ENCODE measurements around the gene NDUFAB1. TPM values are rescaled to one million over a fixed set of nuclear protein-coding genes. Genes with fewer than 3 reads are reported as not detected.
"Not testable (repeated sequence)": the region's sequence is repeated elsewhere in the genome, so short reads cannot be mapped to it uniquely, and the experiment has no call there.

Gene NDUFAB1
- total and polyA plus RNA-seq, 5 donors = 378 to 1,123 (median 470) TPM

DNA sequence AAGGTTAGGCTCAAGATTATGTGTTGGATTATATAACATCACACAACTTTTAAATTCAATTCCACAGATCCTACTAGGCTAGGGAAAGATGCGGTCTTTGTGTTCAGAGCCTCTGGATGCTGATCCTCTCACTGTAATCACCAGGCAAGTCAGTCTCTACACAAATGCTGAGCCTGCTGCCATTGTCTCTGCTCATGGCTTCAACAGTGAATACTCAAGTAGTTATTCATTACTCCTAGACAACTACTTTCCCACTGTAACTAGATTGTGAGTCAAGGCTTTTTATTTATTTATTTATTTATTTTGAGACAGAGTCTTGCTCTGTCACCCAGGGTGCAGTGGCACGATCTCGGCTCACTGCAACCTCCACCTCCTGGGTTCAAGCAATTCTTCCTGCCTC, 15.8 kb upstream of the NDUFAB1 start:
- WGBS = 99% methylated on average over 3 of the region's 3 CpGs
- Histone ChIP-seq H3K4me3 (ENCODE audit: low read length) (no peak overlapping the region), H3K4me1 (ENCODE audit: control insufficient read depth, insufficient read depth, low read length) (peaks cover 1% of the 10 kb centered on the region), H3K27ac (ENCODE audit: low read length) (no peak overlapping the region), H3K9me3 (ENCODE audit: control insufficient read depth, low read length) (no peaks in the 10 kb centered on the region), H3K27me3 (ENCODE audit: control insufficient read depth, insufficient read depth) (no peaks in the 10 kb centered on the region)
- DNase-seq (no peak), ATAC-seq (no peak)
- intact Hi-C loops (cut with DNase I) = no loop called here

DNA sequence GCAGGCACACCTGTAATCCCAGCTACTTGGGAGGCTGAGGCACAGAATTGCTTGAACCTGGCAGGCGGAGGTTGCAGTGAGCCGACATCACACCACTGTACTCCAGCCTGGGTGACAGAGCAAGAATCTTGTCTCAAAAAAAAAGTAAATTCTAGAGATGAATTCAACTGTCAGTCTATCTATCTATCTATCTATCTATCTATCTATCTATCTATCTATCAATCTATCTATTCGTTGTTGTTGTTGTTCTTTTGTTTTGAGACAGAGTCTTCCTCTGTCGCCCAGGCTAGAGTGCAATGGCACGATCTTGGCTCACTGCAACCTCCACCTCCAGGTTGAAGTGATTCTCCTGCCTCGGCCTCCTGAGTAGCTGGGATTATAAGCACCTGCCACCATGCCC, 14.8 kb upstream of the NDUFAB1 start:
- H3K9me3 ChIP-seq (ENCODE audit: control insufficient read depth, low read length) = not testable (repeated sequence)
- 96% methylated on average over 6 of the region's 6 CpGs for WGBS

DNA sequence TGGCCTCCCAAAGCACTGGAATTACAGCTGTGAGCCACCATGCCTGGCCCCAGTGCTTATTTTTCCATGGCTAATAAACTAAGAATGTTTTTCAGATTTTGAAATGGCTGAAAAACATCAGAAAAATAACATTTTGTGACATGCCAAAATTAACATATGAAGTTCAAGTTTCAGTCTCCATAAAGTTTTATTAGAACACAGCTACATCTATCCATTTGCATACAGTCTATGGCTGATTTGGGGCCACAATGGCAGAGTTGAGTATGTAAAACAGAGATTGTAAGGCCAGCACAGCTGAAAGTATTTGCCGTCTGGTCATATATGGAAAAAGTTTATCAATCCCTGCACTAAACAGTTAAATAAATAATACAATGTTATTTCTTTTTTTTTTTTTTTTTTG, 13.8 kb upstream of the NDUFAB1 start:
- Histone ChIP-seq H3K4me3 (ENCODE audit: low read length) (no peak overlapping the region), H3K4me1 (ENCODE audit: control insufficient read depth, insufficient read depth, low read length) (peaks cover 1% of the 10 kb centered on the region), H3K9me3 (ENCODE audit: control insufficient read depth, low read length) (no peaks in the 10 kb centered on the region), H3K27me3 (ENCODE audit: control insufficient read depth, insufficient read depth) (no peaks in the 10 kb centered on the region), H3K27ac (ENCODE audit: low read length) (no peak overlapping the region)
- 95% methylated on average over 1 of the region's 1 CpG for WGBS
- intact Hi-C loops (cut with DNase I) = no loop called here
- ATAC-seq (no peak), DNase-seq (no peak)

More for the DNA sequence above, 14.8 kb upstream of the NDUFAB1 start:
- H3K4me3 ChIP-seq (ENCODE audit: low read length); H3K27me3 ChIP-seq (ENCODE audit: control insufficient read depth, insufficient read depth); DNase-seq; H3K4me1 ChIP-seq (ENCODE audit: control insufficient read depth, insufficient read depth, low read length); ATAC-seq; H3K27ac ChIP-seq (ENCODE audit: low read length); intact Hi-C loops (cut with DNase I): not testable (repeated sequence)

DNA sequence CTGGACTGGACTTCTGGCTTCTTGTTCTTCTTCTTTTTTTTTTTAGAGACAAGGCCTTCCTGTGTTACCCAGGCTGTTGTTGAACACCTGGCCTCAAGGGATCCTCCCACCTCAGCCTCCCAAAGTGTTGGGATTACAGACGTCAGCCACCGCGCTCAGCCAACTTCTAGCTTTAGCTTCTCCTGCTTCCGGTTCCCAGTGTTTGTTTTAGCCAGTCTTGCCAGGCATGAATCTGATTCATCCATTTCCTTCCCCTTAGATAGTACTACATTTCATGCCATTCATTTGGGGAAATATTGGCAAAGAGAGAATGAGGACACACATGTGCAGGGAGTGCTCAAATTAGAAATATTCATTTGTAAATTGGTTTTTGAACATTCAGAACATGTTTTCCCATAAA, 12.1 kb upstream of the NDUFAB1 start:
- intact Hi-C loops (cut with DNase I) = no loop called here
- Histone ChIP-seq H3K27ac (ENCODE audit: low read length) (no peak overlapping the region), H3K4me1 (ENCODE audit: control insufficient read depth, insufficient read depth, low read length) (peaks cover 1% of the 10 kb centered on the region), H3K4me3 (ENCODE audit: low read length) (no peak overlapping the region), H3K27me3 (ENCODE audit: control insufficient read depth, insufficient read depth) (no peaks in the 10 kb centered on the region), H3K9me3 (ENCODE audit: control insufficient read depth, low read length) (no peaks in the 10 kb centered on the region)
- ATAC-seq (peak; percentile 41 to 86), DNase-seq (no peak)
- WGBS = 70% methylated on average over 4 of the region's 4 CpGs

DNA sequence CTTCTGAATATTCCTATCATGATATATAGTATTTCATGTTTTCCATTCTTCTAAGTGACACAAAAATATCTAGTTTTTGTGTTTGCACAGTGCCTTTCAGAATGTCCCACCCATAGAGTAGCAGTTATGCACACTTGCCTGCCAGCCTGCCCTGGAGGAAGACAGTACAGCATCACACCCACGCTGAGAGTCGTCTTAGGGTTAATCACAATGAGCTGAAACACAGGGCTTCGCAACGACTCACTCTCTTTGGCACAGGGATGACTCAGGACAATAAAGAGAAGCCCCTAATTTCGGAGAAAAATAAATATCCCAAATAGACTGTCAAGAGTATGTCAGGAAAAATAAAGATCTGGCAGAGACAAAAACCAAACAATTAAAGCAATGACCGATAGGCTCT, 11.6 kb upstream of the NDUFAB1 start:
- ATAC-seq = peak in 1 of 2 donors; percentile 49
- no peak for DNase-seq
- 67% methylated on average over 6 of the region's 6 CpGs for WGBS
- Histone ChIP-seq H3K27ac (ENCODE audit: low read length) (no peak overlapping the region), H3K4me1 (ENCODE audit: control insufficient read depth, insufficient read depth, low read length) (peaks cover 1% of the 10 kb centered on the region), H3K4me3 (ENCODE audit: low read length) (no peak overlapping the region), H3K9me3 (ENCODE audit: control insufficient read depth, low read length) (no peaks in the 10 kb centered on the region), H3K27me3 (ENCODE audit: control insufficient read depth, insufficient read depth) (no peaks in the 10 kb centered on the region)
- intact Hi-C loops (cut with DNase I) = no loop called here

DNA sequence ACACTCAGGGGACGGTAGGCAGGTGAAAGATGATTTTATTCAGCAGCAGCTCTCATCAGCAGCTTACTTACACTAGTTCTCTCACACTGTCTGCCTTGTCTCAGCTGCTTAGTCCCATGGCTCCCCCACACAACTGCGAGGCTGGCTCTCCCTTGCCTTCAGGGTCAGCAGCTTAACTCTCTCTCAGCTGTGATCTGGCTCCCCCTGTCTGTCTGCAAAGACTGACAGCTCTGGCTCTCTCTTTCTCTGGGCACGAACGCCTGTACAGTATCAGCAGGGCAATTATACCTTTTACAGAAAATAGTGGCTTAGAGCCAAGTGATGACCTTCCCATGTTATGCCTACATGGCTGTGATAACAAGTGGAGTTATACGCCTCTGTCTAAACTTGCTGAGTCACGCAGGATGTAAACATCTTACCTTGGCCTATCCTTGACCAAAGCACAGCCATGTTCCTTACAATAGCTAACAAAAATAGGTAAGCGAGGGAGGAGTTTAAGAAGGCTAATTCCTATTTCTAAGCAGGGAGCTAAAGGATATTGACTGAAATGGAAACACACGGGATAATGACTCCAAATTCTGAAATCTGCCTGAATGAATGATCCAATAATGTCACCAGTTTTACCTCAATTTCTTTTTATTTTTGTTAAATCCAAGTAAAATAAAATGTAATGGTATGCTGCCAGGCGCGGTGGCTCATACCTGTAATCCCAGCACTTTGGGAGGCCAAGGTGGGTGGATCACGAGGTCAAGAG, 1.1 kb upstream of the NDUFAB1 start:
- intact Hi-C loops (cut with DNase I) = loop anchor here in 3 of 4 donors (2.0 to 5.0 kb wide), 2 partner anchors 40 kb away; partner anchors contain the start of genes EARS2 (in 3 of the 3) and UBFD1 (in 3 of the 3)
- Histone ChIP-seq H3K27me3 (ENCODE audit: control insufficient read depth, insufficient read depth) (no peaks in the 10 kb centered on the region), H3K4me1 (ENCODE audit: control insufficient read depth, insufficient read depth, low read length) (peaks cover 3% of the 10 kb centered on the region), H3K27ac (ENCODE audit: low read length) (peak overlapping the region; percentile 83), H3K9me3 (ENCODE audit: control insufficient read depth, low read length) (no peaks in the 10 kb centered on the region), H3K4me3 (ENCODE audit: low read length) (no peak overlapping the region)
- 73% methylated on average over 11 of the region's 11 CpGs for WGBS
- DNase-seq (peak in 2 of 3 donors; percentile 63 to 69), ATAC-seq (peak; percentile 33 to 68)

DNA sequence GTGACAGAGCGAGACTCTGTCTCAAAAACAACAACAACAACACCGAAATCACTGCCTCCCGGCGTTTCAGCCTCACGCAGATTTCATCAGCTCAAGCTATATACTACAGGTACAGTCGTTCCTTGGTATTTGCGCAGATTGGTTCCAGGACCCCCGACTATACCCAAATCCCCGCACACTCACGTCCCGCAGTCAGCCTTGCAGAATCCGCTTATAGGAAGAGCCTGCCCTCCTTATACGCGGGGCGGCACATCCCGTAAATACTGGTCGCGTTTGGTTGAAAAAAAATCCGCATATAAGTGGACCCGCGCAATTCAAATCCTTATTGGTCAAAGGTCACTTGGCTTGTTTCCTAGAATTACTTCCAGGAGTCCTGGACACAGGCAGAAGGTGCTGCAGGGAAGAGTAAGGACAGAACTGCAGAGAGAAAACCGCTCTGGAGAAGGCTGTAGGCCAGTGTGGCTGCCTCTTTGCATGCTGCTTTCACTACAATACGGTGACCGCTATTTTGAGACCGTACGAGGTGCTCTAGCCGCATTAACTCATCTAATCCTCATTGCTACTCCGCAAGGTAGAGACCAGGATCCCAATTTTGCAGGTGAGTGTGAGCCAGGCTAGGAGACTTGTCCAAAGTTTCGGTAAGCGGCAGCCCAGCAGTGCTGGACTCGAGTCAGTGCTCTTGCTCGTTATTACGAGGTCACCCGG, 718 bp downstream of the NDUFAB1 start:
- DNase-seq = no peak
- intact Hi-C loops (cut with DNase I) = loop anchor here in 2 of 4 donors (5.0 kb wide), 1 partner anchor 38 kb away; the partner anchor contains the start of genes EARS2 (in 2 of the 2) and UBFD1 (in 2 of the 2)
- no peaks in the 10 kb centered on the region for H3K27me3 ChIP-seq (ENCODE audit: control insufficient read depth, insufficient read depth)
- WGBS = 17% methylated on average over 34 of the region's 34 CpGs
- peak overlapping the region; percentile 76 for H3K27ac ChIP-seq (ENCODE audit: low read length)
- peak overlapping the region; percentile 68 for H3K4me3 ChIP-seq (ENCODE audit: low read length)
- peaks cover 3% of the 10 kb centered on the region for H3K4me1 ChIP-seq (ENCODE audit: control insufficient read depth, insufficient read depth, low read length)
- no peak for ATAC-seq
- no peaks in the 10 kb centered on the region for H3K9me3 ChIP-seq (ENCODE audit: control insufficient read depth, low read length)

DNA sequence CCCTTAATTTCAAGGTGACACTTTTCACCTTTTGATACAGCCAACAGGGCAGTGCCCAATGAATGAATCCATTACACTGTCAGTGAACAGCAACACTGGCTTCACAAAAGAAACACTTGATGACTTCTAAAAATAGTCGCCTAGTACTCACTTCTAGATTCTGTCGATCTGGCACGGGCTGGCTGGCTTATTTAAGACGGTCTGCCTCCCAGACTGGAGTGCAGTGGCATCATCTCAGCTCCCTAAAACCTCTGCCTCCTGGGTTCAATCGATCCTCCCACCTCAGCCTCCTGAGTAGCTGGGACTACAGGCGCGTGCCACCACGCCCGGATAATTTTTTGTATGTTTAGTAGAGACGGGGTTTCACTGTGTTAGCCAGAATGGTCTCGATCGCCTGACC, 1.9 kb downstream of the NDUFAB1 start:
- Histone ChIP-seq H3K4me1 (ENCODE audit: control insufficient read depth, insufficient read depth, low read length) (peaks cover 3% of the 10 kb centered on the region), H3K9me3 (ENCODE audit: control insufficient read depth, low read length) (no peaks in the 10 kb centered on the region), H3K4me3 (ENCODE audit: low read length) (no peak overlapping the region), H3K27me3 (ENCODE audit: control insufficient read depth, insufficient read depth) (no peaks in the 10 kb centered on the region), H3K27ac (ENCODE audit: low read length) (peak overlapping the region; percentile 76)
- 82% methylated on average over 12 of the region's 12 CpGs for WGBS
- ATAC-seq (peak; percentile 20 to 21), DNase-seq (peak; percentile 33 to 69 (median 61))
- intact Hi-C loops (cut with DNase I) = no loop called here

DNA sequence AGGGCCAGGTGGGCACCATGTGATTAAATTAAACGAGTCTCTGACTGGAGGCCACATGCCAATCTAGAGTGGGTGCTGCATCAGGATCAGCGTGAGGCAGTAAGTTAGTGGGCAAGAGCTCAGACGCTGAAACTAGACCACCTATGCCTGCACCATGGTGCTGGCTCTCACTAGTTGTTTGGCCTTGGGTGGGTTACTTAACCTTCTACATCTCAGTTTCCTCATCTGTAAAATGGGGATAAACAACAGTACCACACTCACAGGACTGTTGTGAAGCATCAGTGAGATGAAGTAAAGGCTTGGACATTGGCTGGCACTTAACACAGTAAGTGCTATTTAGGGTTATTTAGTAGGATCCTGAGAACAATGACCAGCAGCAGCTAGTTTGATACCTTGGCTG, 5.9 kb downstream of the NDUFAB1 start:
- no peak for DNase-seq
- Histone ChIP-seq H3K4me1 (ENCODE audit: control insufficient read depth, insufficient read depth, low read length) (no peaks in the 10 kb centered on the region), H3K4me3 (ENCODE audit: low read length) (no peak overlapping the region), H3K9me3 (ENCODE audit: control insufficient read depth, low read length) (no peaks in the 10 kb centered on the region), H3K27ac (ENCODE audit: low read length) (no peak overlapping the region), H3K27me3 (ENCODE audit: control insufficient read depth, insufficient read depth) (no peaks in the 10 kb centered on the region)
- no peak for ATAC-seq
- WGBS = over 99% methylated on average over 3 of the region's 3 CpGs
- intact Hi-C loops (cut with DNase I) = no loop called here

DNA sequence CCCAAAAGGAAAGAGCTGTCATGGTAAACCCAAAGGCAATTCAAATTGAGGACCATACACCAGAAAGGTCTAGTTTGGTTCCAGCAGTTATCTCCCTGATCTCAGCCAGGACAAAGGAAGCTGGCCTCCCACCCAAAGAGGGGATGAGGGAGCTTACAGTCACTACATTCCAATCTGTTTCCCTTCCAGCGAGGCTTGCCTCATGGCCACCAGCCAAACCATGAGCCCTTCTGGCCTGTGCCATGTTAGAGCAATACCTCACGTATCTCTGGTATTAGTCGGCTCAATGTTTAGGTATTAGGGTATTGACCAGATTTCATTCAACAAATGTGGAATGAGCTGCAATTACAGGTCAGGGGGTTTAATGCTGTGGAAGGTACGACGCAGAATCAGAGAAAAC, 8.4 kb downstream of the NDUFAB1 start:
- H3K4me1 ChIP-seq (ENCODE audit: control insufficient read depth, insufficient read depth, low read length) = no peaks in the 10 kb centered on the region
- ATAC-seq (peak in 1 of 2 donors; percentile 22), DNase-seq (peak in 1 of 3 donors; percentile 47)
- no peaks in the 10 kb centered on the region for H3K27me3 ChIP-seq (ENCODE audit: control insufficient read depth, insufficient read depth)
- WGBS = 69% methylated on average over 5 of the region's 5 CpGs
- no peak overlapping the region for H3K4me3 ChIP-seq (ENCODE audit: low read length)
- intact Hi-C loops (cut with DNase I) = no loop called here
- H3K9me3 ChIP-seq (ENCODE audit: control insufficient read depth, low read length) = no peaks in the 10 kb centered on the region
- no peak overlapping the region for H3K27ac ChIP-seq (ENCODE audit: low read length)
